ENCODE data around the gene YPEL5. TPM values are rescaled to one million over a fixed set of nuclear protein-coding genes. Genes with fewer than 3 reads are reported as not detected.

YPEL5 gene
- total RNA-seq, 1 experiment from 2014 or later, result 50.9 TPM

DNA sequence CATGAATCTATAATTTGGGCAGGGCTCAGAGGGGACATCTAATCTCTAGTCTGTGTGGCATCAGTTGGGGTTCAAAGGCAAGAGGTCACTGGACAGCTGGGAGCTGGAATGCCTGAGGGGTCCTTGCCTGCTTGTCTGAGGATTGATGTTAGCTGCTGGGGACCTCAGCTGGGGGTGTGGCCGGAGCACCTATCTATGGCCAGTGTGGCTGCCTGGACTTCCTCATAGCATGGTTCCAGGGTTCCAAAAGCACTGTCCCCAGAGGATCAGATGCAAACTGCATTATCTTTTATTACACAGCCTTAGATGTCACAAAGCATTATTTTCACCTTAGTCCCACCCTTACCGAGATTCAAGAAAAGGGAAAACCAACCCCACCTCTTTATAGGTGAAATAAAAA, 38.6 kb upstream of the YPEL5 start:
- Mint-ChIP-seq H3K9me3 (ENCODE audit: unreplicated experiment) (no peaks in the 10 kb centered on the region), H3K27ac (ENCODE audit: unreplicated experiment) (no peak overlapping the region), H3K4me3 (ENCODE audit: unreplicated experiment) (no peak overlapping the region), H3K4me1 (ENCODE audit: low read depth, unreplicated experiment) (no peaks in the 10 kb centered on the region), H3K36me3 (ENCODE audit: insufficient read depth, unreplicated experiment) (no peaks in the 10 kb centered on the region), H3K27me3 (ENCODE audit: insufficient read depth, unreplicated experiment) (peaks cover 11% of the 10 kb centered on the region)
- no peak for DNase-seq
- Histone ChIP-seq H3K9me3 (no peaks in the 10 kb centered on the region), H3K27me3 (replicated peaks; ENCODE audit: control insufficient read depth, insufficient read depth, low read length) (no peaks in the 10 kb centered on the region), H3K4me1 (no peaks in the 10 kb centered on the region), H3K4me3 (ENCODE audit: low read depth, low read length) (no peak overlapping the region), H3K36me3 (ENCODE audit: control insufficient read depth, insufficient read depth, low read length) (no peaks in the 10 kb centered on the region)
- ChIA-PET CTCF (no interaction called here), POLR2A (no interaction called here)
- TF ChIP-seq, protein P1, sequence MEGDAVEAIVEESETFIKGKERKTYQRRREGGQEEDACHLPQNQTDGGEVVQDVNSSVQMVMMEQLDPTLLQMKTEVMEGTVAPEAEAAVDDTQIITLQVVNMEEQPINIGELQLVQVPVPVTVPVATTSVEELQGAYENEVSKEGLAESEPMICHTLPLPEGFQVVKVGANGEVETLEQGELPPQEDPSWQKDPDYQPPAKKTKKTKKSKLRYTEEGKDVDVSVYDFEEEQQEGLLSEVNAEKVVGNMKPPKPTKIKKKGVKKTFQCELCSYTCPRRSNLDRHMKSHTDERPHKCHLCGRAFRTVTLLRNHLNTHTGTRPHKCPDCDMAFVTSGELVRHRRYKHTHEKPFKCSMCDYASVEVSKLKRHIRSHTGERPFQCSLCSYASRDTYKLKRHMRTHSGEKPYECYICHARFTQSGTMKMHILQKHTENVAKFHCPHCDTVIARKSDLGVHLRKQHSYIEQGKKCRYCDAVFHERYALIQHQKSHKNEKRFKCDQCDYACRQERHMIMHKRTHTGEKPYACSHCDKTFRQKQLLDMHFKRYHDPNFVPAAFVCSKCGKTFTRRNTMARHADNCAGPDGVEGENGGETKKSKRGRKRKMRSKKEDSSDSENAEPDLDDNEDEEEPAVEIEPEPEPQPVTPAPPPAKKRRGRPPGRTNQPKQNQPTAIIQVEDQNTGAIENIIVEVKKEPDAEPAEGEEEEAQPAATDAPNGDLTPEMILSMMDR (IDR thresholded peaks at IDR 0.05; ENCODE audit: insufficient read depth in 1 of 2, low read depth in 1 of 2, low read length in 1 of 2, severe bottlenecking in 1 of 2, unreplicated experiment in 1 of 2), result no peak
- intact Hi-C loops (cut with micrococcal nuclease; ENCODE audit: unreplicated experiment), result no loop called here
- BruUV-seq (replicated peaks), result no TSS peak

DNA sequence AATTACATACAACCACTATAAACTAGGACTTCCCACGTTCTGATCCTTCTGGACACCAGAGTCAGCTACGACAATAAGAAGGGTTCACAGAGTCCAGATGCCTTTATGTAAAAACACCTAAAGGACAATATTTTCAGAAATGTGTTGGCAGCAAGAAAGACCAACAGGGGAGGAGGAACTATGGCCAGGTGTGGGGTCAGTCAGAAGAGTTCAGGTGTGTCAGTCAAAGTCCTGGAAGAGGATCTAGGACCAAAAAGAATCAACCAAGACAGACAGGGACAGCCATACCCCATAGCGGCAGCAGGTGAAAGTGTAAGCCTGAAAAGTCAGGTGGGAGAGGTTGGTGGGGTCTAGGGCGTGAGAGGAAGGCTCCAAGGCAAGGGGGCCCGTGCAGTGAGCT, 38.0 kb upstream of the YPEL5 start:
- POLR2A ChIA-PET, result no interaction called here
- no peaks in the 10 kb centered on the region for H3K36me3 Mint-ChIP-seq (ENCODE audit: insufficient read depth, unreplicated experiment)
- intact Hi-C loops (cut with micrococcal nuclease; ENCODE audit: unreplicated experiment), result no loop called here
- Histone ChIP-seq H3K4me1 (no peaks in the 10 kb centered on the region), H3K4me3 (ENCODE audit: low read depth, low read length) (no peak overlapping the region), H3K9me3 (no peaks in the 10 kb centered on the region), H3K36me3 (ENCODE audit: control insufficient read depth, insufficient read depth, low read length) (no peaks in the 10 kb centered on the region), H3K27me3 (replicated peaks; ENCODE audit: control insufficient read depth, insufficient read depth, low read length) (no peaks in the 10 kb centered on the region)
- BruUV-seq (replicated peaks), result no TSS peak
- H3K4me1 Mint-ChIP-seq (ENCODE audit: low read depth, unreplicated experiment), result no peaks in the 10 kb centered on the region
- peaks cover 8% of the 10 kb centered on the region for H3K27me3 Mint-ChIP-seq (ENCODE audit: insufficient read depth, unreplicated experiment)
- no peak overlapping the region for H3K4me3 Mint-ChIP-seq (ENCODE audit: unreplicated experiment)
- no peaks in the 10 kb centered on the region for H3K9me3 Mint-ChIP-seq (ENCODE audit: unreplicated experiment)
- CTCF ChIA-PET, result no interaction called here
- TF ChIP-seq, protein P1 (IDR thresholded peaks at IDR 0.05; ENCODE audit: insufficient read depth in 1 of 2, low read depth in 1 of 2, low read length in 1 of 2, severe bottlenecking in 1 of 2, unreplicated experiment in 1 of 2), result no peak
- no peak overlapping the region for H3K27ac Mint-ChIP-seq (ENCODE audit: unreplicated experiment)
- DNase-seq, result no peak

DNA sequence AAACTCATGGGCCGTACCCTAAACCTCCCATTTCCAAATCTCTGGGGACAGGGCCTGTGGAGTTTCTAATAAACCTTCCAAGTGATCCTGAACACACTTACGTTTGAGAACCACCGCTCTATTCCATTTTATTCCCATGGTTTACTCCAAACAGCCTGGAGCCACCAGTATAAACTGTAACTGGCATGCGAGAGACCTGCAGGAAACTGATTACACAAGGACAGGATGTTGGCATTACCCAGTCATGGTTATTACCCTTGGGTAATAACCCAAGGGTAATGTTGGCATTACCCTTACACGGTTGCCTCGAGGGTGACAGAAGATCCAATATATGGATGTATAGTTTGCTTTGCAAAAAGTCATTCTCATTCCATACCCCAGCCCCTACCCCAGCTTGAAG, 37.0 kb upstream of the YPEL5 start:
- no TSS peak for BruUV-seq (replicated peaks)
- peaks cover 4% of the 10 kb centered on the region for H3K27me3 Mint-ChIP-seq (ENCODE audit: insufficient read depth, unreplicated experiment)
- Histone ChIP-seq H3K27me3 (replicated peaks; ENCODE audit: control insufficient read depth, insufficient read depth, low read length) (no peaks in the 10 kb centered on the region), H3K4me3 (ENCODE audit: low read depth, low read length) (no peak overlapping the region), H3K4me1 (no peaks in the 10 kb centered on the region), H3K9me3 (no peaks in the 10 kb centered on the region), H3K36me3 (ENCODE audit: control insufficient read depth, insufficient read depth, low read length) (no peaks in the 10 kb centered on the region)
- H3K4me1 Mint-ChIP-seq (ENCODE audit: low read depth, unreplicated experiment), result no peaks in the 10 kb centered on the region
- CTCF ChIA-PET, result no interaction called here
- TF ChIP-seq, protein P1 (IDR thresholded peaks at IDR 0.05; ENCODE audit: insufficient read depth in 1 of 2, low read depth in 1 of 2, low read length in 1 of 2, severe bottlenecking in 1 of 2, unreplicated experiment in 1 of 2), result no peak
- DNase-seq, result no peak
- no peak overlapping the region for H3K4me3 Mint-ChIP-seq (ENCODE audit: unreplicated experiment)
- no peaks in the 10 kb centered on the region for H3K9me3 Mint-ChIP-seq (ENCODE audit: unreplicated experiment)
- POLR2A ChIA-PET, result no interaction called here
- intact Hi-C loops (cut with micrococcal nuclease; ENCODE audit: unreplicated experiment), result no loop called here
- H3K27ac Mint-ChIP-seq (ENCODE audit: unreplicated experiment), result no peak overlapping the region
- no peaks in the 10 kb centered on the region for H3K36me3 Mint-ChIP-seq (ENCODE audit: insufficient read depth, unreplicated experiment)

Measured in Caco-2 (cell line).